Neural progenitor cell (in vitro differentiated cells): Measurements from ENCODE around the gene RUVBL2. TPM values are rescaled to one million over a fixed set of nuclear protein-coding genes. Genes with fewer than 3 reads are reported as not detected.

Source experiments
- DNase-seq: peaks from one replicate; pipeline ENCODE4 v3.0.0-alpha.2; 2016; ENCODE audit warnings: low spot score
- H2AFZ ChIP-seq: fragments of 200-600 bp; sonication (generic); replicated peaks from 2 replicates; pipeline ENCODE4 v1.6.1; 2016; ENCODE audit warnings: antibody characterized with exemption
- H3F3A ChIP-seq: fragments of 200-600 bp; sonication (generic); 2 replicates; pipeline ENCODE4 v1.6.1; 2016; ENCODE audit warnings: antibody characterized with exemption, low read depth
- H3K27ac ChIP-seq: fragments of 200-600 bp; sonication (generic); 2 replicates; pipeline ENCODE4 v1.5.1; 2016; ENCODE audit warnings: mild to moderate bottlenecking
- H3K27me3 ChIP-seq: fragments of 200-600 bp; sonication (generic); 2 replicates; pipeline ENCODE4 v1.6.1; 2016; ENCODE audit warnings: mild to moderate bottlenecking, moderate library complexity
- H3K36me3 ChIP-seq: fragments of 200-600 bp; sonication (generic); 2 replicates; pipeline ENCODE4 v1.5.1; 2016
- H3K4me1 ChIP-seq: fragments of 200-600 bp; sonication (generic); 2 replicates; pipeline ENCODE4 v1.6.1; 2016; ENCODE audit warnings: mixed run types
- H3K4me2 ChIP-seq: fragments of 200-600 bp; sonication (generic); 2 replicates; pipeline ENCODE4 v1.6.1; 2016
- H3K4me3 ChIP-seq: fragments of 200-600 bp; sonication (generic); 2 replicates; pipeline ENCODE4 v1.5.1; 2016
- H3K79me2 ChIP-seq: fragments of 200-600 bp; sonication (generic); 2 replicates; pipeline ENCODE4 v1.6.1; 2016; ENCODE audit warnings: low read depth
- H3K9ac ChIP-seq: fragments of 200-600 bp; sonication (generic); 2 replicates; pipeline ENCODE4 v1.6.1; 2016
- H3K9me3 ChIP-seq: fragments of 200-600 bp; sonication (generic); 2 replicates; pipeline ENCODE4 v1.5.1; 2016; ENCODE audit warnings: low read depth
- H4K20me1 ChIP-seq: fragments of 200-600 bp; sonication (generic); 2 replicates; pipeline ENCODE4 v1.6.1; 2016; ENCODE audit warnings: low read depth
- H3K27ac Mint-ChIP-seq: 3 replicates; pipeline ENCODE4 v1.8.0; 2021; ENCODE audit warnings: mixed read lengths
- H3K27me3 Mint-ChIP-seq: 2 replicates; pipeline ENCODE4 v1.8.0; 2022; ENCODE audit warnings: low read depth, mild to moderate bottlenecking, inconsistent platforms, moderate library complexity, mixed read lengths; ENCODE audit not compliant: insufficient read depth
- H3K36me3 Mint-ChIP-seq: 3 replicates; pipeline ENCODE4 v1.8.0; 2021; ENCODE audit warnings: mixed read lengths
- H3K4me1 Mint-ChIP-seq: 3 replicates; pipeline ENCODE4 v1.8.0; 2021; ENCODE audit warnings: mixed read lengths
- H3K4me3 Mint-ChIP-seq: 3 replicates; pipeline ENCODE4 v1.8.0; 2021; ENCODE audit warnings: mild to moderate bottlenecking, moderate library complexity, mixed read lengths
- H3K9me3 Mint-ChIP-seq: 3 replicates; pipeline ENCODE4 v1.8.0; 2020; ENCODE audit warnings: mixed read lengths
- EZH2 ChIP-seq: fragments of 200-600 bp; sonication (generic); IDR thresholded peaks from 2 replicates; pipeline ENCODE4 v1.6.1; 2017; ENCODE audit warnings: antibody characterized with exemption, mild to moderate bottlenecking, moderate library complexity
- EZH2phosphoT487 ChIP-seq: fragments of 200-600 bp; sonication (generic); IDR thresholded peaks from 2 replicates; pipeline ENCODE4 v1.6.1; 2017; ENCODE audit warnings: antibody characterized with exemption
- total RNA-seq: library from RNA; depleted of rRNA; stranded (reverse); fragments of >200 nt; gene quantifications from 2 replicates; pipeline ENCODE4 v1.2.3, GENCODE V29; 2015; ENCODE audit warnings: low replicate concordance
- TF ChIP-seq, protein P1 (sequence below): fragments of 200-600 bp; sonication (generic); IDR thresholded peaks from 2 replicates; pipeline ENCODE4 v1.5.1; 2017; ENCODE audit warnings: antibody characterized with exemption, mild to moderate bottlenecking

Gene RUVBL2
- total RNA-seq, 1 donor from 2014 or later: 67.0 TPM

GRCh38 chr19:49010453-49010852 is 16.8 kb downstream of the RUVBL2 start:
- Mint-ChIP-seq H3K4me3 (no peak overlapping the region), H3K36me3 (peaks cover 13% of the 10 kb centered on the region), H3K27me3 (no peaks in the 10 kb centered on the region), H3K9me3 (no peaks in the 10 kb centered on the region), H3K27ac (no peak overlapping the region), H3K4me1 (no peaks in the 10 kb centered on the region)
- Histone ChIP-seq H2AFZ (no peak overlapping the region), H4K20me1 (no peaks in the 10 kb centered on the region), H3F3A (no peaks in the 10 kb centered on the region), H3K4me2 (no peak overlapping the region), H3K36me3 (no peaks in the 10 kb centered on the region), H3K27ac (no peak overlapping the region), H3K4me1 (no peaks in the 10 kb centered on the region), H3K9ac (no peak overlapping the region), H3K4me3 (no peak overlapping the region), H3K9me3 (no peaks in the 10 kb centered on the region), H3K79me2 (no peaks in the 10 kb centered on the region), H3K27me3 (no peaks in the 10 kb centered on the region)
- no peak for DNase-seq
- TF ChIP-seq, protein P1, sequence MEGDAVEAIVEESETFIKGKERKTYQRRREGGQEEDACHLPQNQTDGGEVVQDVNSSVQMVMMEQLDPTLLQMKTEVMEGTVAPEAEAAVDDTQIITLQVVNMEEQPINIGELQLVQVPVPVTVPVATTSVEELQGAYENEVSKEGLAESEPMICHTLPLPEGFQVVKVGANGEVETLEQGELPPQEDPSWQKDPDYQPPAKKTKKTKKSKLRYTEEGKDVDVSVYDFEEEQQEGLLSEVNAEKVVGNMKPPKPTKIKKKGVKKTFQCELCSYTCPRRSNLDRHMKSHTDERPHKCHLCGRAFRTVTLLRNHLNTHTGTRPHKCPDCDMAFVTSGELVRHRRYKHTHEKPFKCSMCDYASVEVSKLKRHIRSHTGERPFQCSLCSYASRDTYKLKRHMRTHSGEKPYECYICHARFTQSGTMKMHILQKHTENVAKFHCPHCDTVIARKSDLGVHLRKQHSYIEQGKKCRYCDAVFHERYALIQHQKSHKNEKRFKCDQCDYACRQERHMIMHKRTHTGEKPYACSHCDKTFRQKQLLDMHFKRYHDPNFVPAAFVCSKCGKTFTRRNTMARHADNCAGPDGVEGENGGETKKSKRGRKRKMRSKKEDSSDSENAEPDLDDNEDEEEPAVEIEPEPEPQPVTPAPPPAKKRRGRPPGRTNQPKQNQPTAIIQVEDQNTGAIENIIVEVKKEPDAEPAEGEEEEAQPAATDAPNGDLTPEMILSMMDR: no peak

DNA sequence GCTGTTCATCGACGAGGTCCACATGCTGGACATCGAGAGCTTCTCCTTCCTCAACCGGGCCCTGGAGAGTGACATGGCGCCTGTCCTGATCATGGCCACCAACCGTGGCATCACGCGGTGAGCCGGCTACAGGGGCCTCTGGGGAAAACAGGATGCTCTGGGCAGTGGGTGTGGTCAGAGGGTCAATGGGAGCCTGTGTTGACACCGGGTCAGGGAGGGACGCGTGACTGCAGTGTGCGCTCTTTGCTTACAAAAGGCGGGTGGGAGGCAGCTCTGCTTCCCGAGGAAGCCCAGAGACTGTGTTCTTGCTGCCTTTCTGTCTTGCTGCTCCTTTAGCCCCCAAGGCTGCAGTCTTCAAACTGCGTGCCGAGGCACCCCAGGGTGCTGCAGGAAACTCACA is 17.5 kb downstream of the RUVBL2 start:
- Mint-ChIP-seq H3K9me3 (no peaks in the 10 kb centered on the region), H3K27me3 (no peaks in the 10 kb centered on the region)

GRCh38 chr19:49014123-49014869 is 20.6 kb downstream of the RUVBL2 start:
- Mint-ChIP-seq H3K27me3 (peaks cover 12% of the 10 kb centered on the region), H3K27ac (no peak overlapping the region), H3K4me1 (peaks cover 3% of the 10 kb centered on the region), H3K36me3 (peaks cover 9% of the 10 kb centered on the region), H3K4me3 (no peak overlapping the region), H3K9me3 (peaks cover 2% of the 10 kb centered on the region)
- Histone ChIP-seq H3K4me2 (no peak overlapping the region), H3K27ac (no peak overlapping the region), H3K4me1 (peaks cover 12% of the 10 kb centered on the region), H3K79me2 (no peaks in the 10 kb centered on the region), H3K9me3 (no peaks in the 10 kb centered on the region), H3K4me3 (no peak overlapping the region), H4K20me1 (peaks cover 8% of the 10 kb centered on the region), H3K27me3 (peaks cover 23% of the 10 kb centered on the region), H2AFZ (no peak overlapping the region), H3F3A (peaks cover 12% of the 10 kb centered on the region), H3K9ac (no peak overlapping the region), H3K36me3 (no peaks in the 10 kb centered on the region)
- TF ChIP-seq EZH2 (no peak), EZH2phosphoT487 (no peak)
- TF ChIP-seq, protein P1: no peak
- DNase-seq: no peak

More for the DNA sequence above, 17.5 kb downstream of the RUVBL2 start:
- no peak overlapping the region for H2AFZ ChIP-seq
- no peaks in the 10 kb centered on the region for H3K27me3 ChIP-seq
- H3K9me3 ChIP-seq: no peaks in the 10 kb centered on the region
- Mint-ChIP-seq H3K4me3 (no peak overlapping the region), H3K4me1 (no peaks in the 10 kb centered on the region), H3K27ac (no peak overlapping the region), H3K36me3 (peaks cover 15% of the 10 kb centered on the region)
- H4K20me1 ChIP-seq: no peaks in the 10 kb centered on the region
- DNase-seq: no peak
- no peak overlapping the region for H3K27ac ChIP-seq
- no peak overlapping the region for H3K4me3 ChIP-seq
- no peaks in the 10 kb centered on the region for H3K36me3 ChIP-seq
- TF ChIP-seq, protein P1: no peak
- TF ChIP-seq EZH2phosphoT487: no peak
- no peak for TF ChIP-seq EZH2
- H3K79me2 ChIP-seq: no peaks in the 10 kb centered on the region
- no peak overlapping the region for H3K9ac ChIP-seq
- H3K4me1 ChIP-seq: no peaks in the 10 kb centered on the region
- H3K4me2 ChIP-seq: no peak overlapping the region
- no peaks in the 10 kb centered on the region for H3F3A ChIP-seq
